ENCODE results near the gene DLG5.

DLG5 gene

GRCh38 chr10:77922566-77923179 is 3.9 kb downstream of the DLG5 start:
- no peak overlapping the region for H3K27ac ChIP-seq
- no peak for DNase-seq
- H3K27me3 ChIP-seq (ENCODE audit: insufficient read depth, low read depth, severe bottlenecking), result no peaks in the 10 kb centered on the region
- no peak overlapping the region for H3K4me3 ChIP-seq (ENCODE audit: low read depth, low read length)
- no peaks in the 10 kb centered on the region for H3K9me3 ChIP-seq (ENCODE audit: severe bottlenecking)
- TF ChIP-seq CTCF (IDR thresholded peaks at IDR 0.05; ENCODE audit: low read depth, low read length), result no peak
- H3K36me3 ChIP-seq, result peaks cover 45% of the 10 kb centered on the region

- H3K9me3 ChIP-seq (ENCODE audit: severe bottlenecking), result no peaks in the 10 kb centered on the region
- no peak overlapping the region for H3K4me3 ChIP-seq (ENCODE audit: low read depth, low read length)
- DNase-seq, result no peak
- no peak for TF ChIP-seq CTCF (IDR thresholded peaks at IDR 0.05; ENCODE audit: low read depth, low read length)
- H3K27ac ChIP-seq, result no peak overlapping the region
- no peaks in the 10 kb centered on the region for H3K27me3 ChIP-seq (ENCODE audit: insufficient read depth, low read depth, severe bottlenecking)
- H3K36me3 ChIP-seq, result peaks cover 47% of the 10 kb centered on the region
These were observed 4.5 kb downstream of the DLG5 start for GRCh38 chr10:77922055-77922454.

GRCh38 chr10:77921395-77921794 is 5.2 kb downstream of the DLG5 start:
- Histone ChIP-seq H3K9me3 (ENCODE audit: severe bottlenecking) (no peaks in the 10 kb centered on the region), H3K27ac (no peak overlapping the region), H3K27me3 (ENCODE audit: insufficient read depth, low read depth, severe bottlenecking) (no peaks in the 10 kb centered on the region), H3K4me3 (ENCODE audit: low read depth, low read length) (no peak overlapping the region), H3K36me3 (peaks cover 47% of the 10 kb centered on the region)
- TF ChIP-seq CTCF (IDR thresholded peaks at IDR 0.05; ENCODE audit: low read depth, low read length), result no peak
- no peak for DNase-seq

GRCh38 chr10:77920495-77920894 is 6.1 kb downstream of the DLG5 start:
- DNase-seq, result no peak
- H3K36me3 ChIP-seq, result peaks cover 47% of the 10 kb centered on the region
- TF ChIP-seq CTCF (IDR thresholded peaks at IDR 0.05; ENCODE audit: low read depth, low read length), result no peak
- no peak overlapping the region for H3K27ac ChIP-seq
- no peak overlapping the region for H3K4me3 ChIP-seq (ENCODE audit: low read depth, low read length)
- H3K9me3 ChIP-seq (ENCODE audit: severe bottlenecking), result no peaks in the 10 kb centered on the region
- H3K27me3 ChIP-seq (ENCODE audit: insufficient read depth, low read depth, severe bottlenecking), result no peaks in the 10 kb centered on the region

- TF ChIP-seq CTCF (IDR thresholded peaks at IDR 0.05; ENCODE audit: low read depth, low read length), result no peak
- H3K9me3 ChIP-seq (ENCODE audit: severe bottlenecking), result no peaks in the 10 kb centered on the region
- H3K4me3 ChIP-seq (ENCODE audit: low read depth, low read length), result no peak overlapping the region
- no peak overlapping the region for H3K27ac ChIP-seq
- no peak for DNase-seq
- peaks cover 46% of the 10 kb centered on the region for H3K36me3 ChIP-seq
- no peaks in the 10 kb centered on the region for H3K27me3 ChIP-seq (ENCODE audit: insufficient read depth, low read depth, severe bottlenecking)
These were observed 6.8 kb downstream of the DLG5 start for GRCh38 chr10:77919713-77920108.

Measured in WERI-Rb-1 (cell line).